ENCODE data around the gene GAD1. TPM values are rescaled to one million over a fixed set of nuclear protein-coding genes. Genes with fewer than 3 reads are reported as not detected.

GAD1 gene
- total RNA-seq, 1 experiment from 2014 or later, result 10.9 TPM

DNA sequence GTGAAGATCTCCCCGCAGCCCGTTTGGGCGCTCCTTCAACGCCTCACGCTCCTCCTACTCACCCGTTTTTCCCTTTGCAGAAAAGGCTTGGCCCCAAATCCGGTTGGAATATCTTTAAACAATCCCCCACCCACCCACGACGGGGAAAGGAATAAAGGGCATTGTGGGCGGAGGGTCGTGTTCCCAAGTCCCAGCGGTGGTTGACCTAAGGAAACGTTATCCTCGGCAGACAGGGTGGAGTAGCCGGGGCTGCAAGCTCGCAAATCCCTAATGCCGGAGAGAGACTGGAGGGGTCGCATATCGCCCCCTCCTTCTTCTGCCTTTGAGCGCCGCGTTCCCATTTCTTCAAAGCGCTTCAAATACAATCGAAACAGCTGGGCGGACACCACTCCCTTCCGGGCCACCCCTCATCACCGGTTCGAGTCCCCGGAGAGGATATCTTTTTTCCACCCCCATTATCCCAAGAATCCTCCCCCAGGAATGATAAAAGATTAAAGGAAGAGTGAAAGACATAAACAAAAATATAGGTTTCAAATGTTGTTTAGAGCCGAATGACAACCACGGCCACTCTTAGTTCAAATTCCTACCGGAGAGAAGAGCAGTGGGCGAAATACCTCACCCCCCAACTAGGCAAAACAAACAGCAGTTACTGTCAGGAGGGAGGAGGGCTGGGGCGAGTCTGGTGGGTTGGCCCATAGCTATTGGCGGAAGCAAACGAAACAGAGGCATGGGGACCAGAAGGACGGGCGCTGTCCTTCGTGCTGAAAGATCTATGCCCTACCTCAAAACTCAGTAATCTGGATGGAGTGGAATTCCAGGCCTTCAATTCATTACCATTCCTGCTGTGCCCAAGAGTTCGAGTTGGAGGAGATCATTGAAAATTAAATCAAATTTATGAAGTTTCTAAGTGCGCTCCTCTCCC, 2.8 kb upstream of the GAD1 start:
- Histone ChIP-seq H3K27me3 (no peaks in the 10 kb centered on the region), H3K4me3 (no peak overlapping the region), H3K4me1 (peaks cover 6% of the 10 kb centered on the region; the same call in 1 of the 2 replicates), H3K9me3 (replicated peaks) (no peaks in the 10 kb centered on the region), H3K36me3 (no peaks in the 10 kb centered on the region), H3K27ac (no peak overlapping the region)
- DNase-seq, result peak; percentile 51 to 72

DNA sequence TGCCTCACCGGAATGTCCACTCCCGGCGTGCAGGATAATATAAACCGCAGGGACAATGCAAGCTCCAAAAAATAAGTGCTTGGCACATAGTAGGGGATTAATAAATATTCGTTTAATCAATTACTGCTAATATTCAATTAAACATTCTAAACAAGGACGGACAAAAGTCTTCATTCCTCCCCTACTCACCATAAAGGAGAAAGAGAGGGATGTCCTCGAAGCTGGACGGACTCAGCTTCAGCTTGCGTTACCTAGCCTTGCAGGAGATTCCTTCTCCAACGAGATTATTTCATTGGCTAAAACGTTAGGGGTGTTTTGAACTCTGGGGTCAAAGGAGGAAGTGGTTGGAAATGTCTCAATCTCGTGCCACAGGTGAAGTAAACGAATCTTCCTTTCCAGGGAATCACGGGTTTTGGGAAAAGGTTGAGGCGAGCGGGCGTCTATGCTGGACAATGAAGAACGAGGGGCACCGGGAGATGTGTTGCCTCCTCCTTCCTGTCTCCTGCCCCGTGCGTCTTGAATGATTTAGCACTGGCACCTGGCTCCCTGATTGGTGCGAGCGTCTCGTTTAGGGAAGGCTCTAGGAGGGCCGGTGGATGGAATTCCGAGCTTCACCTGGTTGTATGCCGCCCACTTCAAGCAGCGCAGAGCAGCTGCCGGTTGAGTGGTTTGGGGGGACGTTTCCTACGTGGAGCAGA, 2.0 kb upstream of the GAD1 start:
- Histone ChIP-seq H3K27me3 (no peaks in the 10 kb centered on the region), H3K36me3 (no peaks in the 10 kb centered on the region), H3K4me1 (peaks cover 6% of the 10 kb centered on the region; the same call in 1 of the 2 replicates), H3K9me3 (replicated peaks) (no peaks in the 10 kb centered on the region), H3K27ac (no peak overlapping the region), H3K4me3 (no peak overlapping the region)
- no peak for DNase-seq

GRCh38 chr2:170815311-170815710, 1.4 kb upstream of the GAD1 start:
- no peak for DNase-seq
- H3K4me1 ChIP-seq, result peaks cover 6% of the 10 kb centered on the region; the same call in 1 of the 2 replicates
- H3K9me3 ChIP-seq (replicated peaks), result no peaks in the 10 kb centered on the region
- H3K27ac ChIP-seq, result no peak overlapping the region
- H3K27me3 ChIP-seq, result no peaks in the 10 kb centered on the region
- no peak overlapping the region for H3K4me3 ChIP-seq
- H3K36me3 ChIP-seq, result no peaks in the 10 kb centered on the region

- peak; percentile 73 to 89 for DNase-seq
- H3K36me3 ChIP-seq, result no peaks in the 10 kb centered on the region
- H3K4me3 ChIP-seq, result peak overlapping the region; percentile 77
- no peak overlapping the region for H3K27ac ChIP-seq
- no peaks in the 10 kb centered on the region for H3K9me3 ChIP-seq (replicated peaks)
- no peaks in the 10 kb centered on the region for H3K27me3 ChIP-seq
- peaks cover 6% of the 10 kb centered on the region; the same call in 1 of the 2 replicates for H3K4me1 ChIP-seq
Measured at GRCh38 chr2:170815746-170816503, 762 bp upstream of the GAD1 start.

DNA sequence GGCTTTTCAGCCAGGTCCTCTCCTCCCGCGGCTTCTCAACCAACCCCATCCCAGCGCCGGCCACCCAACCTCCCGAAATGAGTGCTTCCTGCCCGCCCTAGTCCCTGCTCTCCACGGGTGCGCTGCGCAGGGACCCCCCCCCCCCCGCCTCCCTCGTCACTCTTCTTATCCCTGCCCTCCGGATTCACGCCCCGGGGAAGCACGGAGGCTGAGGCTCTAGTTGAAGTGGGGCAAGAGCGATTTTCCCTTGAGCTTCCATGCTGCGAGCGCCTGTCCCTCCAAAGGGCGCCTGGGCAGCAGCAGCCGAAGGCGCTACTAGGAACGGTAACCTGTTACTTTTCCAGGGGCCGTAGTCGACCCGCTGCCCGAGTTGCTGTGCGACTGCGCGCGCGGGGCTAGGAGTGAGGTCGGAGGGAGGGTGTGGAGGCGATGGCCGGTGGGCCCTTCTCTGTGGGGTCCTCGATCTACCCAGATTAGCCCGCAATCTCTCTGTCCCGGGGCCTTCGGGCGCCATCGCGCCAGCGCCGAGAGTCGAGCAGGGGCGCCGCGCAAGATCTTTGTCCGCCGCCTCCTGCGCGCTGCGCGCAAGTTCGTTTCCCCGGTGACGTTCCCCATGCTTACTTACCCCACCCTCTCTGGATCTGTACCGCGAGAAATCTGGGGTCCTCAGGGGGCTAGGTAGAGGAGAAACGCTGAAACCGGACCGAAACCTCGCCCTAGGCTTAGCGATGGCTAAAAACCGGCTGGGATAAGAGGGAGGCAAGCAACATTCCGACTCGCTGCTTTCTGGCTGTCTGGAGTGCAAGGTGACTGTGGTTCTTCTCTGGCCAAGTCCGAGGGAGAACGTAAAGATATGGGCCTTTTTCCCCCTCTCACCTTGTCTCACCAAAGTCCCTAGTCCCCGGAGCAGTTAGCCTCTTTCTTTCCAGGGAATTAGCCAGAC, 677 bp downstream of the GAD1 start:
- Histone ChIP-seq H3K4me1 (peaks cover 6% of the 10 kb centered on the region; the same call in 1 of the 2 replicates), H3K4me3 (peak overlapping the region; percentile 77), H3K36me3 (no peaks in the 10 kb centered on the region), H3K9me3 (replicated peaks) (no peaks in the 10 kb centered on the region), H3K27me3 (no peaks in the 10 kb centered on the region), H3K27ac (peak overlapping the region; percentile 43)
- peak; percentile 52 to 64 for DNase-seq

GRCh38 chr2:170818036-170818751, 1.5 kb downstream of the GAD1 start:
- Histone ChIP-seq H3K27ac (no peak overlapping the region; the same call in 1 of the 2 replicates), H3K4me1 (no peaks in the 10 kb centered on the region), H3K36me3 (0 out of 2 replicates have a peak, but pooled peaks cover 2% of the 10 kb centered on the region), H3K9me3 (replicated peaks) (no peaks in the 10 kb centered on the region), H3K27me3 (no peaks in the 10 kb centered on the region), H3K4me3 (peak overlapping the region; percentile 77)
- peak; percentile 19 to 24 for DNase-seq

DNA sequence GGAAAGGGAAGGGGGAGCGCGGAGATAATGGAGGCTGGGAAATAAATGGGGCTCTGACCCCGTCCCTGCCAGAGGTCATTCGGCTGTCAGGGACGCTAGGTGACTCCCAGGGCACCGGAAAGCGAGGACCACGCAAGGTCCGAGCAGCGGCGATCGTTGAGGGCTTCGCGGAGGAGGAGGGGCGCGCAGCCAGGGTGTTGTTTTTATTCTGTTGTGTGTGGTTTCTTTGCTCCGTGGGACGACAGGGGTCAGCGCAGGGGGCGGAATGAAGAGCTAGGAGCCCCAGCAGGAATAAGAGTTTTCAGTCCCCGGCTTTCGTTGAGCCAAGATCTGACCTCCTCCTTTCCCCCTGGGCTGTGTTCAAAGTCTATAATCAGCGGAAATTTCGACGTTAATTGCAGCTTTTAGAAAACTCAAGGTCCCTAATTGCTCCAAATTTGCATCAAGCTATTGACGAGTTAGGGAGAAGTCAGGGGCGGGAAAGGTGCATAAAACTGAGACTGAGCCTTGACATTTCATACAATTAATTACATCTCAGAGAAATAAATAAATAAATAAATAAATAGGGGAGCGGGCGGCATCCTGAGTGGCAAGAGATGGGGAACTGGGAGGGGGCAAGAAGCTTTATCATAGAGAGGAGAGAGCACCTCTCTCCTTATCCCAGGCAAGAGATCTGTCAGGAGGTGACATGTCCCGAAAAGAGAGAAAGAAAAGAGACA, 2.2 kb downstream of the GAD1 start:
- no peak for DNase-seq
- no peaks in the 10 kb centered on the region for H3K4me1 ChIP-seq
- 0 out of 2 replicates have a peak, but pooled peaks cover 2% of the 10 kb centered on the region for H3K36me3 ChIP-seq
- H3K27me3 ChIP-seq, result no peaks in the 10 kb centered on the region
- H3K27ac ChIP-seq, result no peak overlapping the region
- no peaks in the 10 kb centered on the region for H3K9me3 ChIP-seq (replicated peaks)
- peak overlapping the region; percentile 77 for H3K4me3 ChIP-seq

- no peaks in the 10 kb centered on the region for H3K27me3 ChIP-seq
- H3K9me3 ChIP-seq (replicated peaks), result no peaks in the 10 kb centered on the region
- no peak overlapping the region for H3K27ac ChIP-seq
- H3K4me3 ChIP-seq, result no peak overlapping the region
- H3K36me3 ChIP-seq, result 0 out of 2 replicates have a peak, but pooled peaks cover 2% of the 10 kb centered on the region
- DNase-seq, result no peak
- H3K4me1 ChIP-seq, result no peaks in the 10 kb centered on the region
Measured at GRCh38 chr2:170819680-170820664, 3.3 kb downstream of the GAD1 start.

- no peaks in the 10 kb centered on the region for H3K4me1 ChIP-seq
- no peaks in the 10 kb centered on the region for H3K27me3 ChIP-seq
- H3K27ac ChIP-seq, result no peak overlapping the region
- H3K4me3 ChIP-seq, result no peak overlapping the region
- DNase-seq, result no peak
- H3K36me3 ChIP-seq, result 0 out of 2 replicates have a peak, but pooled peaks cover 2% of the 10 kb centered on the region
- no peaks in the 10 kb centered on the region for H3K9me3 ChIP-seq (replicated peaks)
Measured at GRCh38 chr2:170820757-170821530, 4.3 kb downstream of the GAD1 start.

DNA sequence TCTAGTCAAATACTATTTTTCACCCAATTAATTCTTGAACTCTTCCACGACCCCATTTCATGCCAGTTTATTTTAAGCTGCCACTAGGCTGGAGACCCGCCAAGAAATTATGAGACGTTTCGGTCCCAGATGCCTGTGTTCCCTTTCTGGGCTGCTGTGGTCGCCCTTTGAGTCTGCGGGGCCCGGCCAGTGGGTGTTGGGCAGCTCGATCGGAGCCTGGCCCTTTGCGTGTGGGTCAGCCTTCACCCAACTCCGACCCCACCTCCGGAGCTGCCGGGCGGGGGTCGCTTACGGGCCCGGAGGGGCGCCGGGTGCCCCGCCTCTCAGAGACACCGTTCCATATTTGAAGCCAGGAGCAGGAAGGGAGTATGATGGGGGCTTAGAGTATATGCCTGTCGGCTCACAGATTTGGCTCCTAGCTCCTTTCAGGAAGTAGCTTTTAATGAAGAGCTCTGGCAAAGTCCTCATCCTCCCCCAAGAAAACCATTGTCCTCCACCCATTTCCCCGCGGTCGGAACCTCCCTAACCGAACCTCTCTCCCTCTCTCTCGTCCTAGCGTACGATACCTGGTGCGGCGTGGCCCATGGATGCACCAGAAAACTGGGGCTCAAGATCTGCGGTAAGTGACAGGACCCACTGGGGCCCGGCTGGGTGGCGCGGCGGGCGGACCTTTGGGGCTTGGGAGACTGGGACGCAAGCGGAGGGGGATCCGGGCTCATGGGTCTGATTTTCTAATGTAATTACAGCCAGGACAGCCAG, 5.0 kb downstream of the GAD1 start:
- Histone ChIP-seq H3K27me3 (no peaks in the 10 kb centered on the region), H3K4me1 (no peaks in the 10 kb centered on the region), H3K9me3 (replicated peaks) (no peaks in the 10 kb centered on the region), H3K27ac (no peak overlapping the region), H3K4me3 (no peak overlapping the region), H3K36me3 (0 out of 2 replicates have a peak, but pooled peaks cover 2% of the 10 kb centered on the region)
- no peak for DNase-seq

All from SJCRH30 (cell line).